ENCODE results near the gene PSKH1.

DNA sequence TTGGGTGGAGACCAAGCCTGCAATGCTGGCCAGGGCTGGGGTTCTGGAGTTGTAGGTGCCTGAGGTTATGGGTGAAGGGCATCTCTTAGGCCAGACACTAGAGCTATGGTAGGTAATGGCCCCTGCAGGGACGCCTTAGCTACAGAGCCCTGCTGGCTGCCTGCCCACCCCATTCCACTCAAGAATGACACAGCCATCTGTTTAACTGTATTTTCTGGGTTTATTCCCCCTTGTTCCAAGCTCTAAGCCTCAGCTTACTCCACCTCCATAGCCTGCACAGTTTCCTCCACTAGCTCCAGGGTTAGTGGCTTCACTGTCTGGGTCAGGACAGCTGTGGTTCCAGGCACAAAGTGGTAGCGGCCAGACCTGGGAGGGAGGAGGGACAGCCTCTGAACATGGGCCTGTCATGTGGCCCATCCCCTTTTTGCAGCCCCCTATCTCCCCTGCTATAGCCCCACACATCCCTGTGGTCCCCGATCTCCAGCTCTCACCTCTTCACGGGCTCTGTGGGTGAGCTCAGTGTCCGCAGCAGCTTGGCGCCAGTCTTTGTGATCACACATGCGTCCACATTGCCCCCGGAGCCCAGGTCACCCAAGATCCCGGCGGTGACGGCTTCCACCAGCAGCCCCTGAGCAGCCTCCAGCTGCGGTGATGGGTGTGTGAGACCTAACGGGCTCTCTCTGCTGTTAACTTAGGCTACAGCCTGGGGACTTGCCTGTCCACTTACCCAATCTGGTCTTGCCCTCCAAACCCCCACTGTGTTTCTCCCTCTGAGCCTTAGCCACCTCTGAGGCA is 41.4 kb downstream of the PSKH1 start:
- TF ChIP-seq CTCF (optimal IDR thresholded peaks at IDR 0.05 in 1 of 3, IDR thresholded peaks at IDR 0.05 in 1 of 3, conservative IDR thresholded peaks at IDR 0.05 in 1 of 3; ENCODE audit: extremely low read depth in 1 of 3, insufficient read depth in 2 of 3, low read length in 3 of 3), result no peak
- no peak for TF ChIP-seq EZH2 (IDR thresholded peaks at IDR 0.05; ENCODE audit: low read length)

Data from keratinocyte (primary cell).